CD4-positive, alpha-beta T cell treated with Interferon gamma for 1 hour (primary cell): ENCODE data around the gene LHPP.
A peak's percentile ranks its signal among the peaks of the same experiment; 100 is the strongest.

Experiments used
- DNase-seq: peaks from one replicate; pipeline ENCODE4 v3.0.0-alpha.2; 2020

LHPP gene

DNA sequence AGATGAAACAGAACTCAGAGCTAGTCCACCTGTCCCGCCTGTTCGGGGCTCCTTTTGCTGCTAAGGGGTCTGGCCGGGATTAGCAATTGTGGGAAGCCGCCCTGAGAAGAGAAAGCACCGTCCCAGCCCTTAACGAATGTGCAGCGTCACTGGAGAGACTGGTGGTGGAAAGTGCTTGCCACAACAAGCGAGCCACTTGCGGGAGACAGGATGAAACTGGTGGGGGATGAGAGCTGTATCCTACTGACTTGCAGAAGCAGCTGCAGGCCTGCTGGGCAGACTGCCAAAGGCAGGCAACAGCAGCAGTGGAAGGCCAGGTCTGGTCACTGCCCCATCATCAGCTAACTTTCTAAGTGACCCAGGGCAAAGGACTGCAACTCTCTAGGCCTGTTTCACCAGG is 187.1 kb downstream of the LHPP start:
- peak; percentile 59 for DNase-seq

DNA sequence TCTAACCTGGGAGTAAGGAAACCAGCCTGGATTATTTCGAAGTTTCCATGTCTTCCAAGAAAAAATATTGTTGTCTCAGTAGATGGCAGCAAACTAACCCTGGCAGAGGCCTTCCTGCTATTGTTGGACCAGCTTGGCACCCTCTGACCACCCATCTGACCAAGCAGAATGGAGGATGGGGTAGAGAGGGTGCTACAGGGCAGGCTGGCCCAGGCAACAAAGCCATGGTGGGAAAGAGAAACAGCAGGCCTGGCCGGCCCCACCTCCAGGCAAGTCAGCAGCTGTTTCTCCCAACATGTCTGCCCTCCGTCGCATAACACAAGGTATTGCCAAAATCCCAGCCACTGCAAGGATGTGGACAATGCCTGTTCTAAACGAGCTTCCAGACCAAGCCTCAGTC is 187.6 kb downstream of the LHPP start:
- no peak for DNase-seq

DNA sequence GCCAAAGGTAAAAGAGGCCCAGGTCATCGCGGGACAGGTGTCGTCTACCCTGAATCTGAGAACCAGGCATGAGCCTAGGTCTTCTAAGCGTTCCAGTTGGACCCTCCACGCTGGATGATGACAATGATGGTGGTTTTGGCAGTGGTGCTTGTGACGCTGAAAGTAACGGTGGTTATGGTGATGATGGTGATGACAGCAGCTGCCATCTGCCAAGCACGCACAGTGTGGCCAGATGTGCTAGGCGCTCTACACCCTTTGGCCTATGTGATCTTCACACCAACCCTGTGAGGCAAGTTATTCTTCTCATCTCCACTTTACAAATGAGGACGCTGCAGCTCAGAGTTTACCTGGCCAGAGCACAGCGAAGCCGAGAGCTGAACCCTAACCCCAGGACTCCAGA is 188.6 kb downstream of the LHPP start:
- DNase-seq = peak; percentile 58

DNA sequence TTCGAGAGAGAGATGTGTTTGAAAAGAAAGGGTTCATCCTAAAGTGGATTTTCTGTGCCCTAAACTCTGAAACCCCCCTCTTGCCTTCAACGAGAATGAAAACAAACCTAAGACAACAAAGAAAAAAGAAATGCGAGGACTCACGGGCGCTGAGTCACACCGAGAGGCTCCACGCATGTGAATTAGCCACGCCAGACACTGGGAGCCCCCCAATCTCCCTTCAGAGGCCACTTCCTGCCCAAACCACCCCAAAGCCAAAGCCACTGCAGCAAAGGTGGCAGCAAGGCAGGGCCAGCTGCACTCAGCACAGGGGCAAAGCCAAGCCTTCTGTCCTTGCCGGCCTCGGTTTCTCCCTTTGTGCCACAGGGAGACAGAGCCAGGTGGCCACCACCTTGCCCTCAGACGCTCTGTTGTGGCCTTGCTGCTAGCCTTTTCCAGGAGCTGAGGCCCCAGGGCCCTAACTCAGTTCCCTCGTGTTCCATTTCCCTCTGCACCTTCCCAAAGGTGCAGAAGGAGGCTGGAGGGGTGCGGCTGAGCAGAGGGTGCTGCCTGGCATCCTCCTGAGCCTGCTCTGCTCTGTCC is 189.3 kb downstream of the LHPP start:
- DNase-seq = peak; percentile 69

DNA sequence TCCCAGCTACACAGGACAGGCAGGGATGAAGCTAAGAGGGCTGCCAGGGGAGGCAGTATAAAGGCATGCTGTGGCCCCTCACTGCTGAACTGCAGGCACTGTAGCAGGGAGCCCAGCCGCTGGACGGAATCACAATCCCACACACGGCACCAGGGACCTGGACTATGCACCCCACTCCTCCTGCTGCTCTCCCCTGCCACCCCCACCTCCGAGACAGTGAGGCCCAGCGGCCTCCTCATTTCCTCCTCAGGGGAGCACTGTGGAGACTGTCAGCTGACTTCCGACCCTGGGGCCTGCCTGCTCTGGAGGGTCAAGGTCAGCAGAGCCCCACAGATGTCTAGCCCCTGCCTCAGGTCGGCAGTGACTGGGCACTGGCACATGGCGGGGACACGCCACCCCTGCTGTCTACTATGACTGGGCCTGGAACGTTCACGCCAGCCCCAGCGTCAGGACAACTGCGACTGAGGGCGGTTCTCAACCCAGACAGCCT is 189.8 kb downstream of the LHPP start:
- no peak for DNase-seq

DNA sequence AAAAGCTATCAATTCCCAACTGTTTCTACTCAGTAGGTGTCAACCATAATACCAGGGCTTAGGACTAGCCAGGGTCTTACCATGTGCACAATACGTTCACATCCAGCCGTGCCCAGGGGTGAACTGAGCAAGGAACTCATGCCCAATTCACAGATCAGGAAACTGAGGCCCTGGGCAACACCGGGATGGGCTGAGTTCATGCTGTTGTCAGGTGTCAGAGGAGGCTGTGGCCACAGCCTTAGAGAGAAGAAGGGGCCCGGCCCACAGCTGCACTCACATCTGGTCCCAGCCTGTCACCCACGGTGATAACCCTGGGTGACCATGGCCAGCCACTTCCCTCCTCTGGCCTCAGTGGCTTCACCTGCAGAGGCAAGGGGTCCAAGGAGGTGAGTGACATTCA is 190.6 kb downstream of the LHPP start:
- DNase-seq = no peak

DNA sequence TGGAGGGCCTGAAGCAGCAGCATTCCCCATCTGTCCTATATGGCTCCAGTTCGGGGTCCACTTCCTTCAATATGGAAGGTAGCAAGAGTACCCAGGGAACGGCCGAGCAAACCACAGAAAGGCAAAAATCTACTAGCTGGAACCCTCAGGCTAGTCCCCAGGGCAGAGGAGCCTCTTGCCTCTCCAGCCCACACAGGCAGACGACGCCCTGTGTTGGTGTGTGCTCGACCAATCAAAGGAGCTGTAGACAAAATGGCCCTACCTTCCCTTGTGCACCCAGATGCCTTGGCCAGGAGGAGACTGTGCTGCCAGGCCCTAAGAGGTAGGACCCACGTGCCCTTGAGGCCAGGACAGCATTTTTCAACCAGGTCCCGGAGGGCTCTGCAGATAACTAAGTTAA is 191.1 kb downstream of the LHPP start:
- no peak for DNase-seq

DNA sequence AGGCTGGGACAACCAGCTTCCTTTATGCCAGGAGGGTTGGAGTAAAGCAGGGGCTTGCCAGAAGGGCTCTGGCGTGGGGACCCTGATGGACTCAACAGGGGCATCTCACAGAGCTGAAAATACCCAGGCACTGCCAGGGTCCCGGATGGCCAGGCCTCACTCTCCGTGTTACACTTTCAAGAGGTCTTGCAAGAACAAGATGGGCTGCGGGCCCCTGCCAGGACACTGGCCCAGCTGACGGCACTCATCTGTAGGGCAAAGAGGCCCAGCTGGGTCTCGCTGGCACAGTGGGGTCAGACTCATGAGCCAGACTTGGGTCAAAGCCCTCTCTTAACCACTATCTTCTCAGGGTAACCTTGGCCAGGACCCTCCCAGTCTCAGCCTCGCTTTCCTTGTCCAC is 191.7 kb downstream of the LHPP start:
- no peak for DNase-seq

DNA sequence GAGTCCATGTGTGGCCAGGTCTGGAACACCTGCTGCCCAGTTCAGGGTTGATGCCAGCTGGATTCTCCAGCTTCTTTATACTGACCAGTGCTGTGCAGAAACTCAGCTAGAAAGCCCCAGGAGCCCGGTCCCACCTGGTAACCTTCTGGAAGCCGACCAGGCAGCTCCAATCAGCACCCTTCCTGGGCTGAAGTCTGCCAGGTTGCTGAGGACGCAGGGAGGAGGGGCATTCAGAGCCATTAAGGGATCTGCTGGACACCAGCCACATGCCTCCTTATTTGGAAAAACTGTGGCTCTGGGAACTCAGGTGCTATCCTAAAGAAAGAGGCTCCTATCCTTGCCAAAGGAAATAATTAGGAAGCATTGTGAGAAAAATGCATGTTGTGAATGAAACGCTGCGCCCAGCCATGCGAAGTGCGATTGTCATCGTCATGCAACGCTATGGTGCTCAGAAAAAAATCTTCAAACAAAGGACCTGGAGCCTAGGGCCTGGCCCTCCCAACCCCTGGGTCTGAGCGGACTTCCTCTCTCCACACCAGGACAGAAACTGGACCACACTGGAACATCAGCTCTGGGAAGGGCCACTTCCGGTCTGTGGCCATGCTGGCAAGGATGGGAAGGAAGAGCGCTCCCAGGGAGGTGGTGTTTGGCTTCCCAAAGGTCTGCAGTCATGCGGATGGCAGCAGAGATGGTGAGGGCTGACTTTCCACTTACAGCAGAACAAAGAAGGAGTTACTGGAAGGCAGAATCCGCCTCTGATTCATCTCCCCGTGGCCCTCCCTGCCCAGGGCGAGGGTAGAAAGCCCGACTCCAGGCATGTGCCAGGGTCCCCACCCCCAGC is 192.4 kb downstream of the LHPP start:
- no peak for DNase-seq

DNA sequence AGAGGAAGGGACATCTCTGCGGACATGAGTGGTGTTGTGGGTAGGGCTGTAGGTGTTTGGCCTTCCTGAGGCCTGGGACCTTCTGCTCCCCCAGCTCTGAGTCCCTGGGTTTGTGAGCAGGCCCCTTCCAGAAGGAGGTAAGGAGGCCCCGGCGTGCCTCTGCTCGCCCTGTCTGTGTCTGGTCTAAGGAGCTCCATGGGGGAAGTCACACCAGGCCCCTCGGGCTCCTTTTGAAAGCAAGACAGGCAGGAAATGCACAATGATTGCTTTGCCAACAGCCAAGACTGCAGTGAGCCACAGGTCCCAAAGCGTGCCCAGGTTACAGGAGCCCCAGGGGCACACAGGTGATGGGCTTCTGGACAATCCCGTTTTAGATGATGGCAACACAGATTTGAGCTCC is 193.1 kb downstream of the LHPP start:
- no peak for DNase-seq

DNA sequence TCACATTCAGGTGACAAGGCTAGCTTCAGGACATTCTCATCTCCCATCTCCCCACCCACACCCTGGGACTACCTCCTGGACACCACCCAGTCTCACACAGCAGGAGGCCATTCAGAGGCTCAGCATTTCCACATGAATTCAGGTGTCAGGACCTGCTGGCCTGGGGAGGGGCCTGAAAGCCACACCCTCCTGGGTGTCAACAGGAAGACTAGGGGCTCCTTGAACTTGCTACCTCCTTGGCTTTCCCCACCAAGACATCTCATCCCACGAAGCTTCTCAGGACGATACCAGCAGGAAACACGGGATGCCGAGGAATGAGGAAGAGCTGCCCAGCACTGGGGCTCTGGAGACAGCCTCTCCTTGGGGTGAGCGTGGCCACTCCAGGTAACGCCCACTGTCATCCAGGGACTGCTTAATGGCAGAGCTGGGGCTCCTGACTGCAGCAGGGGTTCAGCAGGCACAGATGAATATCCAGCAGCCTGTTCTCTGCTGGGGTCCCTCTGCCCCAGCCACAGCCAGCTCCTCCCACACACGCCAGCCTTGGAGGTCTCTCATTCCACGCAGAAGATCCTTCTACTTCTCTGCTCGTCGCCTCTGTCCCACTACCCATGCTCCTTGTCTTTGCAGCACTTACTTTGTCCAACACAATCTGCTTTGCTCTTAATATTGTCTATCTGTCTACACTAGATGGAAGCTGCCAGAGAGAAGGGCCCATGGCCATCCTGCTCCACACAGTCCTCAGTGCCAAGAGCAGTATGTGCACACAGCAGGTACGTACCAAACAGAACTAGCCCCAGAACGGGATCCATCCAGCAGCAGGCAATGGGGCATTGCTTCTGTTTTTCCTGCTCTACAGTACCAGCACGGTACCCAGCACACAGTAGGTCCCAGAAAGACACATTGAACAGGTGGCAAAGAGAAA is 193.8 kb downstream of the LHPP start:
- no peak for DNase-seq

DNA sequence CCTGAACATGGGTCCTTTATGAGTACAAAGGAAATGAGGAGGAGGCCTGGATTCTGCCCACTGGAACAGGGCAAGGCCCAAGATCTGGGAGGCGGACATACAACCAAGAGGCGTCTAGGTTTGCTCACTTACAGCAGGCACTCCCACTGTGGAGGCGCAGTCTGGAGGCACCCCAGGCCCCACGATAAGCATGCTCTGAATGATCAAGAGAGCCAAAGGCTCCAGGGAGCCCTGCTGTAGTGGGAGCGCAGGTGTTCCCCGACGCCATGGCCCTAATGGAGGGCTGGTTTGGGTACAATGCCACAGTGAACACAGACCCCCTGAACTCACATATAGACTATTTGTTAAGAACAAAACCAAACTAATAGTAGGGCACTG is 194.5 kb downstream of the LHPP start:
- no peak for DNase-seq

DNA sequence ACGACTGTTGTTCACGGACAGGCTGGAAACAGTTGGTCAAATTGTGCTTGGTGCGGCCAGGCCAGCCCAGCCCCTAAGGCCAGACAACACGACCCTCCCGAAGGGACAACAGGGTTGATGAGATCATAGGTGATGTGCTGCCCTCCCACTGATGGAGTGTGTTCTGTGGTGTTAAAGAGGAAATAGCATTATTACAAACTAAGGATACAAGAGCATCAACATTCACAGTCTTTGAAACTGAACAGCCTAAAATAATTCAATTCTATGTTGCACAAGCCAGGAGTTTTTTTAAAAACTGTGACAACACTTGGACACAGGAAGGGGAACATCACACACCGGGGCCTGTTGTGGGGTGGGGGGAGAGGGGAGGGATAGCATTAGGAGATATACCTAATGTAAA is 194.9 kb downstream of the LHPP start:
- no peak for DNase-seq

DNA sequence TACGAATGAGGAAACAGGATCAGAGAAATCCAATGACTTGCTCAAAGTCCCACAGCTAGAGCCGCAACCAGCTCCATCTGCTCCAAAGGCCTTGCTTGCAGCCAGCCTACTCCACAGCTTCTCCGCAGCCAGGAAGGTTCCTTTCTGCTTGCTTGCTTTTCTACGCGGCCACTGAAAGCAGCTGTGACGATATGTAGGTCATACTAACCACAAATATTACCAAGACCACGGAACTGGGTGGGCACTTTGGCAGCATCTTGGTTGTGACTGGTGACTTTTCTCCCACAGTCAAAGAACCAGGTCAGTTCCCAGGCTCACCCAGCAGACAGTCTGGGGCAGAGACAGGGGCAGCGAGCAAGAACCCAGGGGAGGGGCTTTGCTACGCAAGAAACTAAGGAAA is 196.2 kb downstream of the LHPP start:
- peak; percentile 61 for DNase-seq

DNA sequence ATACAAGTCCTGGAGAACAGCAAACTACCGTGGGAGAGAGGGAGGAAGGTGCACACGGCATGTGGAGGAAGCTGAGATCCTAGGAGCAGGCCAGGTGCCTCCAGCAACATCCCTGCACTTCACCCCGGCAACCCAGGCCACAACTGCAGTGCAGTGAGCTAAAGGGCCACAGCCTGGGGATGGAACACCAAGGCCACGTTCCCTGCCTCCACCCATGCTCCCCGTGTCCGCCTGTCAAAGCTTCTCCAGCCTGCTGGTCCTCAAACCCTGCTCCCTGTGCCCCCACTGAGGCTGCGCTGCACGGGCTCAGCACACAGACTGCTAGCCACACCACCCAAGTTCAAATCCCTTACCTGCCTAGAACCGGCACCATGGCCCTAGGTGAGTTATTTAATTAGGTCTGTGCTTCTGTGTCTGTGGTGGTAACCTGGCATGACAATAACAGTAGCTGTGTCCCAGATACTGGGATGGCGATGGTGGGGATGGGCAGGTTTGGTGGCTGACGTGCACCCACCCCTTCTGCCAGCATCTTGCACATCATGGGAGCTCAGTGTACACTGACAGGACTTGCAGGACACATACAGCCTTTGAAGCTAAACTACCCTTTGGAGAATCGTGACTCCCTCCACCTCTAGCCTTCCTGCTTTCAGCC is 197.1 kb downstream of the LHPP start:
- DNase-seq = no peak

DNA sequence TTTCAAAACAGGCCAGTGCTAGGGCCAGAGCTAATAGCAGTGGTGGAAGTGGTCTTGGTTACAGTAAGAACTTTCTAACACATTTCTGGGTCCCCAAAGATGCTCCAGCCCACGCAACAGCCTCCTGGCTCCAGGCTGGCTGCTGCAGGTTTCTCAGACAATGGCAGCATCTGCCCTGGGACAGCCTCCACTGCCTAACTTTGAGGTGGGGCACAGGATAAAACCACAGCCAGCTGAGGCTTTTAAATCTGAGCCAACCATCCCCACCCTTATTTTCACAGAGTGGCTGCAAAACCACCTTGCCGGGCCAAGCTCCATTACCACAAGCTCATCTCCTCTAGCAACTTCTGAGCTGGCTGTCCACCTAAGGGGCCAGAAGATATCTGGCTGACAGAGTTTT is 197.8 kb downstream of the LHPP start:
- no peak for DNase-seq

DNA sequence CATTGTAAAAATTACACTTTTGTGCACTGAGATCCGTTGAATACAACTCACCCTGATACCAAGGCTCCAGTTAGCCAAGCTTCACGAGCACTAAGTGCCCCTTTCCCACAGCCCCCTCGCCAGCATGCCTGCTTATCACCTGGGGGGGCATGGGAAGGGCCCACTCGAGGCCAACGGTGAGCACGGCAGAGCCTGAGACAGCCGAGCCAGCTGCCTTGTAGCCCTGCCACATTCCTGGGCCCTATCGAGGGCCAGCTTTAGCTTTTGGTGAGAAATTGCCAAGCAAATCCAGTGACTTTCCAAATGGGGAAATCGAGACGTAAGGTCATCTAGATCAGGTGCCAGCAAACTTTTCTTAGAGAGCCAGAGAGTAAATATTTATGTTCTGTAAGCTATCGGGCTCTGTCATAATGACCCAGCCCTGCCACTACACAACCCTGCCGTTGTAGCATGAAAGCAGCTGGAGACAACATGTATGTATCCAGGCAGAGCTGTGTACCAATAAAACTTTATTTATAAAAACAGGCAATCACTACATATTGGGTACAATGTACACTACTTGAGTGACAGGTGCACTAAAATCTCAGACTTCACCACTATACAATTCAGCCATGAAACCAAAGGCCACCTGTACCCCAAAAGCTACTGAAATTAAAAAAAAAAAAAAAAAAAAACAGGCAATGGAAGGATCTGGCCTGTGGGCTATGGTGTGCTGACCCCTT is 198.9 kb downstream of the LHPP start:
- no peak for DNase-seq

DNA sequence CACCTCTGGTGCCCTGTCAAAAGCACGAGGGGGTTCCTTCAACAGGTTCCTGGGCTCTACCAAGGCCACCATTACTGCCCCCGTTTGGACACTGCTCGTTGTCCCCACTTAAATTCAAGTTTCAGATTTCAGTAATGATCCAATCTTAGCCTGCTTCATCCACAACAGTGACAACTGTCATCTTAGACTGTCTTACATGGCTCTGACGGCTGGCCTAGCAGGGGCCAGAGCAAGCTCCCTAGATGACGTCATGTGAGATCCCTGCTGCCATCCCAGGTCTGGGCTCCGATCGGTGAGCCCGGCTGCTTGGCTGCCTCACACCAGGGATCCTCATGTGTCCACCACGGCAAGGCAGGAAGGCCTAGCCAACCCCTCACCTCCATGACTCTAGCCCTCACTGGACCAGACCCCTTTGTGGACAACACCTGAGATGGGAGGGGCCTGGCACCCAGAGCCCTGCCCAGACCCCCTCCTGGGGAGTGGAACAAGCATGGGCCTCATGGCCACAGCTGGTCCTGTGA is 200.1 kb downstream of the LHPP start:
- no peak for DNase-seq

DNA sequence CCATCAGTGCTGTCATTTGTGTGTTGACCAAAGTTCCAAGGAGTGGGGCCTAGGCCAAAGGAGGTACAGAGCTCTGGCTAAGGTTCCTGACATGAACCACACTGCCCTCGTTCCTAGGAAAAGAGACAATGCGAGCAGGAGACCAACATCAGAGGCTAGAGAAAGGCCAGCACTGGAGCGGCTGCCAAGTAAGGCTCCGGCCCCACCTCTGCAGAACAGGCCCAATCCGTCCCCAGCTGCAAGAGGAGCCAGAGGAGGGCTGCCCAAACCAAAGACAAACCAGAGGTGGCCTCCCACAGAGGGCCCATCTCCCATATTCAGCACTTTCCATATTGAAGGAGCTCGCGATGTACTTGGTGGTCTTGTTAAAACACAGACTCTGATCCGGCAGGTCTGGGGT is 201.6 kb downstream of the LHPP start:
- no peak for DNase-seq
